ENCODE measurements around the gene ZFR2.

- TF ChIP-seq CTCF (IDR thresholded peaks at IDR 0.05) (no peak), EP300 (IDR thresholded peaks at IDR 0.05) (no peak)
Measured at GRCh38 chr19:3782903-3783302, 85.9 kb downstream of the ZFR2 start.
